SIG-M5 (cell line): ENCODE measurements around the gene TMEM82.

Experiments
- DNase-seq: peaks from one replicate; lab custom pipeline; 2025; lab: John Stamatoyannopoulos, UW

TMEM82 gene

GRCh38 chr1:15736038-15736891 lies 6.0 kb upstream of the TMEM82 start, which contains the start of gene SLC25A34:
TSS of gene SLC25A34 (plus strand) at chr1:15736258. CDS start at chr1:15736486, 228 bp downstream.
- no peak for DNase-seq

- DNase-seq, result no peak
These were observed 5.4 kb upstream of the TMEM82 start for GRCh38 chr1:15736892-15737261.

DNA sequence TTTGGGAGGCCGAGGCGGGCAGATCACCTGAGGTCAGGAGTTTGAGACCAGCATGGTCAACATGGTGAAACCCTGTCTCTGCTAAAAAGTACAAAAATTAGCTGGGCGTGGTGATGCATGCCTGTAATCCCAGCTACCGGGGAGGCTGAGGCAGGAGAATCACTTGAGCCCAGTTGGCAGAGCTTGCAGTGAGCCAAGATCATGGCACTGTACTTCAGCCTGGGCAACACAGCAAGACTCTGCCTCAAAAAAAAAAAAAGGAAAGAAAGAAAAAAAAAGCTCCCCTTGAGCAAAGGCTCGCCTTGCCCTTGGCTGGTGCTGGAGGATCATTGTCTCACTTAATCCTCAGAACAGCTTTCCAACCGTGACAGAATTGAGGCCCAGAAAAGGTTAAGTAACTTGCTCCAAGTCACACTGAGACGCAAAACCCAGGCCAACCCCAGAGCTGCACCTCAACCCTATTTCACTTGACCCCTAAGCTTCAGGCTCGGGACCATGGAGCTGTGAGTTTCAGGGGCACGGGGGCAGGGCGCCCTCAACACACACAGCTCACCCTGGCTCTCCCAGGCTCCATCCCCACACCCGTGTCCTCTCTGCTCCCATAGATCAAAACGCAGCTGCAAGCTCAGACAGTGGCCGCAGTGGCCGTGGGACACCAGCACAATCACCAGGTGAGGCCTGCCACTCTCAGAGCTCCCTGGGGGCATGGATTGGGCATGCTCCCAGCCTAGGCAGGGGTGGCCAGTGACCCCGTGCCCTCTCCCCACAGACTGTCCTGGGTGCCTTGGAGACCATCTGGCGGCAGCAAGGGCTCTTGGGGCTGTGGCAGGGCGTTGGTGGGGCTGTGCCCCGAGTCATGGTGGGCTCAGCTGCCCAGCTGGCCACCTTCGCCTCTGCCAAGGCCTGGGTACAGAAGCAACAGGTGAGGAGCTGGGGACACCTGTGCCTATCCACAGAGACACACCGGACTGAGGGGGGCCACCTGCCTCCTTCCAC lies 4.7 kb upstream of the TMEM82 start:
- DNase-seq, result no peak

GRCh38 chr1:15738416-15739113 lies 3.7 kb upstream of the TMEM82 start:
- DNase-seq, result no peak

GRCh38 chr1:15739259-15739658 lies 3.0 kb upstream of the TMEM82 start:
- DNase-seq, result no peak

DNA sequence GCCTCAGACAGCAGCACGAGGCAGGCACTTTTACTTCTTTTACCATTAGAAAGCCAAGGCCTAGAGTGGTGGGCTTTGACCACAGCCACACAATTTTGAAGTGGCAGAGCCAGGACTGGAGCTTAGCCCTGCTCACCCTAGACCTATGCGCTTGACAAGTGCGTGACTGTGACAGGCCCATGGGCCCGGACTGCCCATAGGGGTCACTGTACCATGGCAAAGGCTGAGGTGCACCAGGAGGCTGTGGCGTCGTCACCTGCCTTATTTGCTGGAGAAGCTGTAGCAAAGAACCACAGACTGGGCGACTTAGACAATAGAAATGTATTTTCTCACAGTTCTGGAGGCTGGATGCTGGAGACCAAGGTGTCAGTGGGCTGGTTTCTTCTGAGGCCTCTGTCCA lies 2.6 kb upstream of the TMEM82 start:
- DNase-seq, result no peak

GRCh38 chr1:15740924-15741850 lies 1.1 kb upstream of the TMEM82 start:
- DNase-seq, result no peak

DNA sequence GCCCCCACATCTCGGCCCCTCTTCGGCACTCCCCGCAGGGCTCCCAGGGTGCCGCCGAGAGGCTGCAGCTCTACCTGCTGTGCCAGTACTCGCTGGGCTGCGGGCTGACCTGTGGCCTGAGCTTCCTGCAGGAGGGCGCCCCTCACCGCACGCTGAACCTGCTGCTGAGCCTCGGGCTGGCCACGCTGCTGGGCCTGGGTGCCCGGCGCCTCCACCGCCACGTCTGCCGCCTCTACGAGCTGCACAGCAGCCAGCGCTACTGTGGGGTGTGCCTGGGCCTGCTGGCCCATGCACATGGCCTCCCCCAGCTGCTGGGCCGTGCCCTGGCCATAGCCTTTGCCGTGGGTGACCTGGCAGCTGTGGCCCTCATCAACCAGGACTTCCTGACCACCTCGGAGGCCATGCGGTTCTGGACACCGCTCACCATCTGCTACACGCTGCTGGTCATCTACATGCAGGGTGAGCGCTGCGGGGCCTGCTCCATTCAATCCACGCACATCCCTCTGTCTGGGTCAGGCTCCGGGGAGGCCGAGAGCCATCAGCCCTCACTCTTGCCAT lies 1.9 kb downstream of the TMEM82 start:
- DNase-seq, result no peak

DNA sequence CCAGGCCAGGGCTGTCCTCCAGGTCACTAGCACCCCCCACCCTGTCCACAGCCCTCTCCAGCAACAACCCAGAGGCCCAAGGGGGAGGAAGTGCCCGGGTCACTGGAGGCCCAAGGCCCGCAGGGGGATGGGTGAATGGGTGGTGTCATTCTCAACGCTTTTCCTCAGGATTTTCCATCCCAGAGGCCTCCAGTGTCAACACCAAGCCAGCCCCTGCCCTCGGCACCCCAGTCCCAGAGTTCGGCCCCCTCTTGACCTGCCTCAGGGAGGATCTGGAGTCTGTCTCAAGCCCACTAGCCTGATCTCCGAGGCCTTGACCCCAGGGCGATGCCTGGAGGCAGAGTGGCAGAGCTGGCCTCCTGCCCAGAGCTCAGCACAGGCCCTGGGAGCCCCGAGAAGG lies 5.1 kb downstream of the TMEM82 start:
- no peak for DNase-seq

DNA sequence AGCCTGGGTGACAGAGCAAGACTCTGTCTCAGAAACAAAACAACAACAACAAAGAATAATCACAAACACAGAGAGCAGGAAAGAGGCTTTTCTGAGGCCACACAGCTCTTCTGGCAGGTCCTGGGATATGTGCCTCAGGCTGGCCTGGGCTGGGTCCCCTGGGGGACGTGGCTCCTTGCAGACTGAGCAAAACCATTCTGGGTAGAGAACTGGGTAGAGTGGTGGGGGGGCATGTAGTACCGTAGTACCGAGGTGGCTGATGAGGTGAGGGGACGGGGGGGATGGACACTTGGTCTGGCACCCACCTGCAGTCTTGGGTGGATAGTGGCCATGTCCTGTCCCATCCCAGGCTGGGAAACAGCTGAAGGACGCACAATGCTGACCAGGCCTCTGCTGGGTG lies 6.0 kb downstream of the TMEM82 start:
- no peak for DNase-seq

DNA sequence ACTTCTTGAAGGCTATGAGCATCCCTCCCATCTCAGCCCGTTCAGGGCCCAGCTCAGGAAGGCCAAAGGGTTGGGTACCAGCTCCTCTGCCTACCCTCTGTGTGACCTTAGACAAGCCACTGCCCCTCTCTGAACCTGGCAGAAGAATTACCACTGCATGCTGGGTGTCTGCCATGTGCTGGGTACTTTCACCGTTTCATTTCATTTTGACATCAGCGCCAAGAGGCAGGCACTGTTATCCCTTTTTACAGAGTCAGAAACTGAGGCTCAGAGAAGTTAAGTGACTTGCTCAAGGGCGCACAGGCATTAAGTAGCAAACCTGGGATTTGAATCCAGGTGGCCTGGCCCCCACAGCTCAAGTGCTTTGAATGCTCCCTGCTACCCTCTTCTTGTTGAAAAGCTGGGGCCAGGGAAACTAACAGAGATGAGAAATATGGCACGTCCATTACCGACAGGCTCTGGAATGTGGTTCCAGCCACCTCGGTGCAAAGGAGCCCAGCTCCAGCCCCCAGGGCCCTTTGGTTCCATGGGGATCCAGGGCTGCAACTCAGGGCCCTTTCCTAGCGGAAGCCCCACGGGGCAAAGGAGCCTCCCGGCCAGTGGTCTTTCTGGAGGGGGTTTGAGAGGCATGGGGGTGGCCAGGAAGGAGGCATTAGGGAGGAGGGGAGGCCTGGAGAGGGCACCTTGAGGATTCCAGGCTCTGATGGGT lies 6.5 kb downstream of the TMEM82 start:
- no peak for DNase-seq

DNA sequence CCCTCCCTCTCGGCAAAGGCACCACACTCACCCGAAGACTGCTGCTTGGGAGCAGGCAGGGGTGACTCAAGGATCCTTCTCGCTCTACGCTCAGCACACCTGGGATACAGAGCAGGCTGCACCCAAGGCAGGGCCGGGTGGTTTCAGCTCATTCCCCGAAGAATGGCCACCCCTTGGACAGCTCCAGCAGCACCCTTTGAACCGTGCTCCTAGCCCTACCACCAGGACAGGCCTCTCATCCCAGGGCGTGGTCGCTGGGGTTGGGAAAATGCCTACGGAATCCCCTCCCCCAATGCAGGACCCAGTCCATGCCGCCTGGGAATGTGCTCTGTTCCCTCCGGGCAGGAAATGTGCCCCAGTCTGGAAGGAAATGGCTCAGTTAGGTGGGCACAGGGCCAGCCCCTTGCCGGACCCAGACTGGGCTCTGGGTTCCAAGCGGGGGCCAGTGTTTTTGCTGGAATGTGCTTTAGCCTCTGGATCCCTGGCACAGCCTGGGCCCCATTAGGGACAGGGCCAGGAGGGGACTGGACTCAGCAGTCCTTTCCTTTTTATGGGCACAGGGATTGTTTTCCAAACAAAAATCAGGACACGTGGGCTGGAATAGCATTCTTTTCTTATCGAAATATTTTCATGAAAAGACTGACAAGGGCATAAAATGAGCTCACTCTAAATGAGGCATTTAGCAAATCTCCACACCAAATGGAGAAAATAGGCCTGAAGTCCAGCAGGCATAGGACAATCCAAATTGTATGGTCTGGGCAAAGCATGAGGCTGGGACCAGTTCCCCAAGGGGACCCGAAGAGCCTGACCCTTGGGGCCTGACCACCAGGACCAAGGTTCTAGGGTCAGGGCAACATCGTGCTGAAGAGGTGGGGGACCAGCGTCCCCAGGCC lies 7.3 kb downstream of the TMEM82 start:
- no peak for DNase-seq

DNA sequence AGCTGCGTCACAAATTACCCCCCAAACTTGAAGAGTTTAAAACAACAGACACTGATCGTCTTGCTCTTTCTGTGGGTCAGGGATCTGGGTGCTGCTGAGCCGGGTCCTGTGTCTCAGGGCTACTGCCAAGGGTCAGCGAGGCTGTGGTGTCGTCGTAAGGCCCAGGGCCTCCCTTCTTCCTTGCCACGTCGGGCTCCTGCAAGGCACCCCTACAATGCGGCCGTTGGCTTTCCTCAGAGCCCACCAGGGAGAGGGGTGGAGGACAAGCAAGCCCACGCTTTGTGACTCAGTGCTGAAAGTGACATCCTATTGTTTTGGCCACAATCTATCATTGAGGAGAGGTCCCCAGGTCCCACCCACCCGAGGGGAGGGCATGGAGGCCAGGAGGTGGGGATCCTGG lies 8.6 kb downstream of the TMEM82 start:
- no peak for DNase-seq

DNA sequence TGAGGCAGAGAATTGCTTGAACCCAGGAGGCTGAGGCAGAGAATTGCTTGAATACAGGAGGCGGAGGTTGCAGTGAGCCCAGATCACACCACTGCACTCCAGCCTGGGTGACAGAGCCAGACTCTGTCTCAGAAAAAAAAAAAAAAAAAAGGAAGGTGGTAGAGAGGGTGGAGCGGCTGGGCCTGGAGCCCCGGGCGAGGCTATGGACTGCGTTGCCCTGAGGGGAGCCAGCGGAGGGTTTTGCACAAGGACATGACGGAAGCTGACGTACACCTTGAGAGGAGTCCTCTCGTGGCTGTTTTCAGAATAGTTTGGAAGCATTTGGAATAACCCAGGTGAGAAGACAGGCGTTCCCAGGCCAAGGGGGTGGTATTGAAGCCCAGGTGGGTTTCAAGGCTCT lies 9.4 kb downstream of the TMEM82 start:
- no peak for DNase-seq

GRCh38 chr1:15753776-15754175 lies 11.5 kb downstream of the TMEM82 start:
- DNase-seq, result no peak

DNA sequence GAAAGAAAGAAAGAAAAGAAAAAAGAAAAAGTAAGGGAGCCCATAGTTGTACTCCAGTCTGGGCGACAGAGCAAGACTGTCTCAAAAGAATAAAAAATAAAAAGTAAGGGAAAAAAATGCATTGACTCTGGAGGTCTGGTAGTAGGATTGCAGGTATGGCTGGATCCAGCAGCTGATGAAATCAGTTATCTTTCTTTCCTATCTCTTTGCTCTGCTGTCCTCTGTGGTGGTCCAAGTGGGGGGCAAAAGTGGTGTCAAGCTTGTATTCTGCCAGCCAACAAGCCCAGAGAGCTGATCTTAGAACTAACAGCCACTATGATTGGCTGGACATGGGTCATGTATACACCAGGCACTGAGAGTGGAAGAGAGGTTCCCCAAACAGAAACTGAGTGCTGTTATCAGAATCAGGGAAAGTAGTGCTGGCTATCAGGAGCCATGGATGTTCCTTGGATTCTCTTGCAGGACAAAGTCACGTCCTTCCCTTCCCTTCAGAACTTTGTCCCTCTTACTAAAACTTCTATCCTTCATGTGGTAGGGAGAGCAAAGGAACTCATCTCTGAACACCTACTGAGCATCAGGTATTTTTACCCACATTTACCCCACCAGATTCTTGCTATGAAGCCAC lies 12.8 kb downstream of the TMEM82 start:
- DNase-seq, result no peak

DNA sequence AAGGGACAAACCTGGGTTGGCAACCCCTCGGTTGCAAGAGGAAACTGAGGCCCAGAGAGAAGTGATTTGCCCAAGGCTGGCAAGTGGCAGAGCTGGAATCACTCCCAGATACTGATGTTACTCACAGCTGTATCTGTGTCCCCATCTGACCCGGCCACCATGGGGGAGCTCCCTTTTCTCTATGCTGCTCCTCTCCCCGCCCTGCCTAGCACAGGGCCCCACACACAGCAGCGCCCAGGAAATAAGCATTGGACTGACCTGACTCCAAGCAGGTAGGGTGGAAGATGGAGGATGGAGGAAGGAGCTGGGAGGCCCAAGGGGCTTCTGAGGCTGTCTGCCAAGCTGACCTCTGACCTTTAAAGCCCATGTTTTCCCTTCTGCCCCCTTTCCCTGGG lies 13.3 kb downstream of the TMEM82 start:
- no peak for DNase-seq

GRCh38 chr1:15756143-15757015 lies 14.1 kb downstream of the TMEM82 start:
- DNase-seq, result no peak
